Activated naive CD8-positive, alpha-beta T cell (primary cell): Measurements from ENCODE around the gene PLGRKT.

ENCODE experiments used
- H3K27ac Mint-ChIP-seq: one replicate; pipeline ENCODE4 v1.8.0; 2021; ENCODE audit warnings: mixed read lengths
- H3K27me3 Mint-ChIP-seq: one replicate; pipeline ENCODE4 v1.8.0; 2021; ENCODE audit warnings: mixed read lengths
- H3K36me3 Mint-ChIP-seq: one replicate; pipeline ENCODE4 v1.8.0; 2021; ENCODE audit warnings: mixed read lengths
- H3K4me1 Mint-ChIP-seq: one replicate; pipeline ENCODE4 v1.8.0; 2021; ENCODE audit warnings: low read depth, mixed read lengths
- H3K4me3 Mint-ChIP-seq: one replicate; pipeline ENCODE4 v1.8.0; 2021; ENCODE audit warnings: mild to moderate bottlenecking, mixed read lengths
- H3K9me3 Mint-ChIP-seq: one replicate; pipeline ENCODE4 v1.8.0; 2021; ENCODE audit warnings: low read depth, mixed read lengths

The PLGRKT gene

DNA sequence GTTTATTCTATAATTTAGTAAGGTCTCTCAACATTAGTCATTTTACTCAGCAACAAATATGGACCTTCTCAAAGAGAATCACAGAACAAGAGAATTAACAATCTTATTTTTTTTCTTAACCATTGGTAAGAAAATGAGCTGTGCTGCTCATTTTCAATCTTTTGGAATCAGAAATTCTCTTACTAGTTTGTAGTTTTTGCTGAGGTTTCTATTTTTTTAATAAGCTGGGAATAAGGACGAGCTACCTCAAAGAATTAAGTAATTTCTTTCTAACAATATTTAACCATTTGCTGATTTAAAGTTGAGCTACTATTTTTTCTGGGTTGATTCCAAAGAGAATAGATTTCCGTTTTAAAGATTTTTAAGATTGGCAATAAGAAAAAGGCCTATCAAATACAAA lies 44.2 kb downstream of the PLGRKT start:
- no peaks in the 10 kb centered on the region for H3K27me3 Mint-ChIP-seq
- no peak overlapping the region for H3K27ac Mint-ChIP-seq
- H3K36me3 Mint-ChIP-seq, result peaks cover 9% of the 10 kb centered on the region
- peaks cover 7% of the 10 kb centered on the region for H3K4me1 Mint-ChIP-seq
- no peak overlapping the region for H3K4me3 Mint-ChIP-seq
- no peaks in the 10 kb centered on the region for H3K9me3 Mint-ChIP-seq

GRCh38 chr9:5392285-5392684 lies 45.4 kb downstream of the PLGRKT start:
- Mint-ChIP-seq H3K9me3 (no peaks in the 10 kb centered on the region), H3K4me1 (peaks cover 5% of the 10 kb centered on the region), H3K27me3 (no peaks in the 10 kb centered on the region), H3K36me3 (peaks cover 9% of the 10 kb centered on the region), H3K27ac (no peak overlapping the region), H3K4me3 (no peak overlapping the region)

DNA sequence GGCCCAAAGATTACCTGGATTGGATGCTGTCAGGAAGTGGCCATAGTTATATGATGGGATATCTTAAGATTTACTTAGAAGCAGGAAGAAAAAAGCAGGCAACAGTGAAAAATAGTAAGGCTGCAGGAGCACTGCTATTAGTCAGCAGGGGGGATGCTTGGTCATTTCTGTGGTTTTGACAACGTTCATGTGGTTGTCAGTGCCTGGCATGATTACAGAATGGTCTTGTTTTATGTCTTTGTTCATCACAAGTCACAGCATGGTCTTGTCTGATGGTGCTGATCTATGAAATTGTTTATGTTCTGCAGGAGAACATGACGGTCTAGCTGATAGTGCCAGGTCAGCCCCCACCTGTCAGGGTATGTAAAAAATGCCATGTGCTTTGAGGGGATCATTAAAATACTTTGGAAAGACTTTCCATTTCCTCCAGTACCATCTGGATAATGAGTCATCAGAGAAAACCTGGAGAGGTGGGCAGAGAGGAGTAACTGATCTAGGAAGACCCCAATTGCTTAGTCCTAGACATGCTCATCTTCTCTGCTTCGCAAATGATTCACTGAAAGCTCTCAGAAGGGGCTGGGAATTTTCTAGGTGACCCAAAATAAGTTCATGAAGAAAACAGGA lies 48.5 kb downstream of the PLGRKT start:
- H3K36me3 Mint-ChIP-seq, result peaks cover 11% of the 10 kb centered on the region
- peaks cover 9% of the 10 kb centered on the region for H3K4me1 Mint-ChIP-seq
- H3K4me3 Mint-ChIP-seq, result no peak overlapping the region
- H3K27me3 Mint-ChIP-seq, result no peaks in the 10 kb centered on the region
- H3K27ac Mint-ChIP-seq, result no peak overlapping the region
- no peaks in the 10 kb centered on the region for H3K9me3 Mint-ChIP-seq

DNA sequence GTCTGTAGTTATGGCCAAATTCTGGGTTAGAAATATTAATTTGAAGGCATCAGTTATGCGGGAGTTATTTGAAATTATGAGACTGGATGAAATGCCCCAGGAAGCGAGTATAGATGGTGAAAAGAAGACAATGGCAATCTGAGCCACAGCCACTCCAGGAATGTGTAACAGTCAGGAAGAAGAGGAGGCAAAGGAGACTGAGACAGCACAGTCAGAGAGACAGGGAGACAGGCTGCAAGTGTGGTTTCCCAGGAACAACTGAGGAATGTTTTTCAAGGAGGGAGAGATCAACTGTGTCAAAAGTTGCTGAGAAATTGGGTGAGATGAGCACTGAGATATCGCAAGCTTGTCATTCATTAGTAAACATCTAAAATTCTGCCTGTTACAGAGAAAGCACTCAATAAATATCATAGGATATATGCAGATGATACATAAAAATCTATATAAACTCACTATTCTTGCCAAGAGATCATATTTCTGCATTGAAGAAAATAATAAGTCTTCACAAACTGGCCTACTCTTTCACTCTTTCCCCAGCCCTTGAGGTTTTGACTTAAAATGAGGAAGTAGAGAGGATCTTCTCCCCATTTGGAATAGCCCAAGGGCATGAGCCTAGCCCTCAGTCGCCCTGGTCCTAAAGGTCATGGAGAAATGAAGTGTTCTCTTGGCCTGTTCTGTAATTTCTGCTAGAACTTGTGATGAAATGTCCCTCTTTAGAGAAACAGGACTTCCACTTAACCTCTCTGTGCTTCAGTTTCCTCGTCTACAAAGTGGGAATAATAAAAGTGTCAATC lies 49.5 kb downstream of the PLGRKT start:
- H3K27me3 Mint-ChIP-seq, result no peaks in the 10 kb centered on the region
- no peaks in the 10 kb centered on the region for H3K9me3 Mint-ChIP-seq
- peaks cover 14% of the 10 kb centered on the region for H3K36me3 Mint-ChIP-seq
- no peak overlapping the region for H3K27ac Mint-ChIP-seq
- H3K4me1 Mint-ChIP-seq, result peaks cover 9% of the 10 kb centered on the region
- no peak overlapping the region for H3K4me3 Mint-ChIP-seq

DNA sequence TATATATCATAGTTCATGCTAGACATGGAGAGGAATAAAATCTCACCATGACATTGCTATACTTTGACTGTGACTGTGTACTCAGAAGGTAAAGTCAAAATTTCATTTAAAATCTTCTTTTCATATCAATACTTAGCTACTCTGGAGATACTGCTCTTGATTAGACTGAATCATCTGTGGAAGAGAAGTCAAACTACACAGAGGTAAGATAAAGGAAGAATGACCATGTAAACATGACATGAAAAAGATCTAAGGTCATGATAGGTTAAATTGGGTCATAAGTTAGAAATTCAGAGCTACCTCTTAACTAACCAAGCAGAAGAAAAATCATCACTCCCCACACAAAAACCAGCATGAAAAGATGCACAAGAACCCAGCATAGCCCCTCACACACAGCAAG lies 53.3 kb downstream of the PLGRKT start:
- H3K27me3 Mint-ChIP-seq, result no peaks in the 10 kb centered on the region
- H3K36me3 Mint-ChIP-seq, result peaks cover 20% of the 10 kb centered on the region
- H3K9me3 Mint-ChIP-seq, result no peaks in the 10 kb centered on the region
- H3K4me3 Mint-ChIP-seq, result no peak overlapping the region
- peaks cover 9% of the 10 kb centered on the region for H3K4me1 Mint-ChIP-seq
- no peak overlapping the region for H3K27ac Mint-ChIP-seq

DNA sequence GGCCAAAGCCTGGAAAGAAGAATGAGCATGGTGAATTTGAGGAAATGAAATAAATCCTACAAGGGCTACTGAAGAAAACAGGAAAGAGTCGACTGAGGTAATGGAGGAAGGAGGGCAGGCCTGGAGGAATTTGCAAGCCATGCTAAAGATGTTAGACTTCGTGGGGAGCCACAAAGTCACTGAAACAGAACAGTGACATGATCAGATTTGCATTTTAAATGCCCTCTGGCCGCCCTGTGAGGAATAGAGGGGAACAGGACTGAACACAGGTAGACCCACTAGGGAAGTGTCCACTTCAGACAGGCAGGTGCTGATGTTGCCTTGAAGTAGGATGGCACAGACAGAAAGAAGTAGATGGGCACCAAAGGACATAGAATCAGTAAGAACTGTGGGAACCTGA lies 55.2 kb downstream of the PLGRKT start:
- no peaks in the 10 kb centered on the region for H3K27me3 Mint-ChIP-seq
- peaks cover 27% of the 10 kb centered on the region for H3K36me3 Mint-ChIP-seq
- peaks cover 7% of the 10 kb centered on the region for H3K4me1 Mint-ChIP-seq
- no peak overlapping the region for H3K27ac Mint-ChIP-seq
- H3K9me3 Mint-ChIP-seq, result no peaks in the 10 kb centered on the region
- H3K4me3 Mint-ChIP-seq, result no peak overlapping the region

DNA sequence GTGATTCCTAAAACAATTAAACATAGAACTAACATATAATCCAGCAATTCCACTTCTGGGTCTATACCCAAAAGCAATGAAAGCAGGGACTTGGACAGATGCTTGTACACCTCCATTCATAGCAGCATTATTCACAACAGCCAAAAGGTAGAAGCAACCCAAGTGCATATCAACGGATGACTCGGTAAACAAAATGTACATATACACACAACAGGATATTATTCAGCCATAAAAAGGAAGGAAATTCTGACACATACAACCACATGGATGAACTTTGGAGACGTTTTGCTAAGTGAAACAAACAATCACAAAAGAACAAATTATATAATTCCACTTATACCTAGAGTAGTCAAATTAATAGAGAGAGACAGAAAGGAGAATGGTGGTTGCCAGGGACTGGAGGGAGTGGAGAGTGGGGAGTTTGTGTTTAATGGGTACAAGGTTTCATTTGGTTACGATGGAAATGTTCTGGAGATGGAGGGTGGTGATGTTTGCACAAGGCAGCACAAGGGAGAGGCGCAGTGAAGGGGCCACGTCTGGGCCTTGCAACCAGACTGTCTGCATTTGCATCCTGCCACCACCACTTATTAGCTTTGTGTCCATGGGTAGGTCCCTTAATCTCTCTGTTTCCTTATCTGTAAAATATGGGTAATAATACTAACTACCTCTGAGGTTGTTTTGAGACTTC lies 61.8 kb downstream of the PLGRKT start:
- H3K4me1 Mint-ChIP-seq, result peaks cover 30% of the 10 kb centered on the region
- H3K27ac Mint-ChIP-seq, result no peak overlapping the region
- H3K9me3 Mint-ChIP-seq, result no peaks in the 10 kb centered on the region
- no peaks in the 10 kb centered on the region for H3K27me3 Mint-ChIP-seq
- H3K36me3 Mint-ChIP-seq, result peaks cover 24% of the 10 kb centered on the region
- no peak overlapping the region for H3K4me3 Mint-ChIP-seq

GRCh38 chr9:5375091-5375490 lies 62.6 kb downstream of the PLGRKT start:
- H3K4me1 Mint-ChIP-seq, result peaks cover 30% of the 10 kb centered on the region
- H3K27ac Mint-ChIP-seq, result peak overlapping the region; percentile 5
- H3K9me3 Mint-ChIP-seq, result no peaks in the 10 kb centered on the region
- H3K36me3 Mint-ChIP-seq, result peaks cover 20% of the 10 kb centered on the region
- H3K4me3 Mint-ChIP-seq, result no peak overlapping the region
- no peaks in the 10 kb centered on the region for H3K27me3 Mint-ChIP-seq

DNA sequence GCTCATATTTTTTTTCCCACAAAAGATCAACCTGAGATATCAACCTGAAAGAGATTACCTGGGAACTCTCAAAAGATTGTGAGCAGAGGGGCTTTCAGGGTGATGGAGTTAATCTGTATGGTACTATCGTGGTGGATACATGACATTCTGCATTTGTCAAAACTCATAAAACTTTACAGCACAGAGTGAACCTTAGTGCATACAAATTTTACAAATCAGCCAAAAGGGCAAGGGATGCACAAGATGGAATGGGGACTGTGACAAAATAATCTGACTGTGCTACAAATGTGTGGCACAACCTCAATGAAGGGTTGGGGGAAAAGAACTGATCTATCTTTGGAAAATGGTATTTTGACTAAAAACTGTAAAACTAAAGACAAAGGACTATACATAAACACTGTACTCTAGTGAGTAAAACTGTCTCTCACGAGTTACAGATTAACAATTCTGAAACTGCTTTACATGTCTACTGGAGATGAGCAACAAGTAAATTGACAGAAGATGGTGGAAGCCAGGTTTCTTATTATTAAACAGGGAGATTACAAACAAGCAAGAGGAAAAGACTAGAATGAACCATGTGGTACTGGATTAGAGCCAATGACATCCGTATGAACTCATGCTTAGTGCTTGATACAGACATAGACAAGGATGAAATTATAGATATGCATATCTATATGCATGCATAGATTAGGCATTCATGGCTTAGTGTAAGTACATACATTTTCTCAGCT lies 73.3 kb downstream of the PLGRKT start:
- H3K9me3 Mint-ChIP-seq, result no peaks in the 10 kb centered on the region
- peaks cover 3% of the 10 kb centered on the region for H3K4me1 Mint-ChIP-seq
- H3K4me3 Mint-ChIP-seq, result no peak overlapping the region
- H3K36me3 Mint-ChIP-seq, result peaks cover 19% of the 10 kb centered on the region
- no peak overlapping the region for H3K27ac Mint-ChIP-seq
- H3K27me3 Mint-ChIP-seq, result no peaks in the 10 kb centered on the region

DNA sequence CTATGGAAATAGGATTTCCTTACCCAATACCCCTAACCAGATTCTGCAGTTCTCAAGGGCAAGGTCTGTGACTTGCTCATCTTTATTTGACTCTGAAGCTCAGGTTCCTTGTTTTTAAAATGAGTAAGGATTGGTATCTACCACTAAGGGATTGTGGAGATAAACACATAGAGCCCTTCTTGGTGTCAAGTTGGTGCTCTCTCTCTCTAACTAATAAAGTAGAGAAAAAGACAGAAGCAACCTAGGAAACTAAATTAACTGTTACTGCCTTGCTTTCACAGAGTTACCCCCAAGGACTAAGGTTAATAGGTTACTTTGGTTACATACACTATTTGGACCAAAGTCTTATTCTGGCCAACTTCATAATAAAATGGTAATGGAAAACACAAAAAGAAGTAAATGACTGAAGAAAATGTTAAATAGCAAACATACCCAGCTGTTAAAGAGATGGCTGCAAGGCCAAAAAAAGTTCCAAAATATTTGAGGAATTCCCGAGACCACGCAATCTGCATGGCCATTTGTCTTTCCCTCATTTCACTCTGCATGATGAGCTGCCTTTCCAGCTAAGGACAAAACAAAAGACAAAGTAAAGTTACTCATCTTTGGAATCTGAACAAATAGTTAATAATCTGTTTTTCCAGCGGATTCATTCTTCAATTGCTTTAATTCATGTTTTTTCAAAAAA lies 76.3 kb downstream of the PLGRKT start:
- Mint-ChIP-seq H3K27me3 (no peaks in the 10 kb centered on the region), H3K4me1 (peaks cover 2% of the 10 kb centered on the region), H3K9me3 (no peaks in the 10 kb centered on the region), H3K4me3 (no peak overlapping the region), H3K27ac (no peak overlapping the region), H3K36me3 (peaks cover 18% of the 10 kb centered on the region)

GRCh38 chr9:5360341-5360740 lies 77.4 kb downstream of the PLGRKT start:
- Mint-ChIP-seq H3K27ac (no peak overlapping the region), H3K4me1 (peaks cover 2% of the 10 kb centered on the region), H3K4me3 (no peak overlapping the region), H3K36me3 (peaks cover 16% of the 10 kb centered on the region), H3K27me3 (no peaks in the 10 kb centered on the region), H3K9me3 (no peaks in the 10 kb centered on the region)

- H3K36me3 Mint-ChIP-seq, result peaks cover 13% of the 10 kb centered on the region
- peaks cover 22% of the 10 kb centered on the region for H3K4me1 Mint-ChIP-seq
- H3K27me3 Mint-ChIP-seq, result no peaks in the 10 kb centered on the region
- no peaks in the 10 kb centered on the region for H3K9me3 Mint-ChIP-seq
- no peak overlapping the region for H3K27ac Mint-ChIP-seq
- H3K4me3 Mint-ChIP-seq, result no peak overlapping the region
These were observed 80.2 kb downstream of the PLGRKT start for GRCh38 chr9:5357431-5358105.

GRCh38 chr9:5355817-5356216 lies 81.9 kb downstream of the PLGRKT start:
- Mint-ChIP-seq H3K9me3 (no peaks in the 10 kb centered on the region), H3K27ac (no peak overlapping the region), H3K36me3 (peaks cover 12% of the 10 kb centered on the region)

GRCh38 chr9:5355226-5355625 lies 82.5 kb downstream of the PLGRKT start:
- peaks cover 42% of the 10 kb centered on the region for H3K4me1 Mint-ChIP-seq
- no peaks in the 10 kb centered on the region for H3K9me3 Mint-ChIP-seq
- no peak overlapping the region for H3K27ac Mint-ChIP-seq
- peaks cover 11% of the 10 kb centered on the region for H3K36me3 Mint-ChIP-seq
- H3K27me3 Mint-ChIP-seq, result no peaks in the 10 kb centered on the region
- H3K4me3 Mint-ChIP-seq, result no peak overlapping the region

More at GRCh38 chr9:5355817-5356216, 81.9 kb downstream of the PLGRKT start:
- H3K27me3 Mint-ChIP-seq, result no peaks in the 10 kb centered on the region
- H3K4me1 Mint-ChIP-seq, result peaks cover 39% of the 10 kb centered on the region
- H3K4me3 Mint-ChIP-seq, result no peak overlapping the region
